Activated CD4-positive, alpha-beta T cell treated with anti-CD3 and anti-CD28 coated beads for 1 hour (primary cell): ENCODE data around the gene SPON1.
"Not testable (repeated sequence)": the region's sequence is repeated elsewhere in the genome, so short reads cannot be mapped to it uniquely, and the experiment has no call there.

Experiments used
- DNase-seq: peaks from one replicate; pipeline ENCODE4 v3.0.0-alpha.2; 2020

SPON1 gene

GRCh38 chr11:14090631-14091030 is 128.1 kb downstream of the SPON1 start:
- not testable (repeated sequence) for DNase-seq

GRCh38 chr11:14093065-14093464 is 130.5 kb downstream of the SPON1 start:
- no peak for DNase-seq

- DNase-seq: no peak
Measured at GRCh38 chr11:14094481-14095037, 132.0 kb downstream of the SPON1 start.

- DNase-seq: no peak
Measured at GRCh38 chr11:14095882-14096281, 133.4 kb downstream of the SPON1 start.

GRCh38 chr11:14096606-14097005 is 134.1 kb downstream of the SPON1 start:
- DNase-seq: no peak

- DNase-seq: no peak
Measured at GRCh38 chr11:14101388-14101787, 138.9 kb downstream of the SPON1 start.

- no peak for DNase-seq
Measured at GRCh38 chr11:14102766-14103165, 140.2 kb downstream of the SPON1 start.

- DNase-seq: no peak
Measured at GRCh38 chr11:14105446-14105845, 142.9 kb downstream of the SPON1 start.

- no peak for DNase-seq
Measured at GRCh38 chr11:14106303-14107049, 144.0 kb downstream of the SPON1 start.

- DNase-seq: no peak
Measured at GRCh38 chr11:14107050-14107430, 144.5 kb downstream of the SPON1 start.

- no peak for DNase-seq
Measured at GRCh38 chr11:14109742-14110141, 147.2 kb downstream of the SPON1 start.

- DNase-seq: no peak
Measured at GRCh38 chr11:14110629-14111028, 148.1 kb downstream of the SPON1 start.

GRCh38 chr11:14111496-14111895 is 149.0 kb downstream of the SPON1 start:
- DNase-seq: no peak

GRCh38 chr11:14112721-14113120 is 150.2 kb downstream of the SPON1 start:
- DNase-seq: no peak

GRCh38 chr11:14114269-14114668 is 151.7 kb downstream of the SPON1 start:
- no peak for DNase-seq

- no peak for DNase-seq
Measured at GRCh38 chr11:14114786-14115185, 152.3 kb downstream of the SPON1 start.

- DNase-seq: no peak
Measured at GRCh38 chr11:14117632-14118031, 155.1 kb downstream of the SPON1 start.

GRCh38 chr11:14118072-14118471 is 155.5 kb downstream of the SPON1 start:
- no peak for DNase-seq

GRCh38 chr11:14119357-14119756 is 156.8 kb downstream of the SPON1 start:
- no peak for DNase-seq

- no peak for DNase-seq
Measured at GRCh38 chr11:14124350-14124749, 161.8 kb downstream of the SPON1 start.

- DNase-seq: no peak
Measured at GRCh38 chr11:14124886-14125285, 162.4 kb downstream of the SPON1 start.

- DNase-seq: no peak
Measured at GRCh38 chr11:14125529-14125928, 163.0 kb downstream of the SPON1 start.

- DNase-seq: no peak
Measured at GRCh38 chr11:14127679-14128078, 165.2 kb downstream of the SPON1 start.

GRCh38 chr11:14132312-14132711 is 169.8 kb downstream of the SPON1 start:
- no peak for DNase-seq

- DNase-seq: no peak
Measured at GRCh38 chr11:14133381-14133780, 170.9 kb downstream of the SPON1 start.
